ES-I3 (cell line): ENCODE measurements around the gene PHACTR3.

Experiments used
- H3K36me3 ChIP-seq: 2 replicates; pipeline ENCODE4 v1.6.1; 2013; ENCODE audit warnings: mild to moderate bottlenecking, low read length, control low read depth, moderate library complexity; ENCODE audit not compliant: insufficient read depth
- H3K4me1 ChIP-seq: 2 replicates; pipeline ENCODE4 v1.6.1; 2013; ENCODE audit warnings: mild to moderate bottlenecking, control low read depth, low read length; ENCODE audit not compliant: insufficient read depth
- H3K9ac ChIP-seq: 2 replicates; pipeline ENCODE4 v1.6.1; 2013; ENCODE audit warnings: low read depth, mild to moderate bottlenecking, low read length, moderate library complexity
- H3K9me3 ChIP-seq: 2 replicates; pipeline ENCODE4 v1.6.1; 2013; ENCODE audit warnings: mild to moderate bottlenecking, low read length, moderate library complexity; ENCODE audit not compliant: control insufficient read depth, insufficient read depth

PHACTR3 gene

GRCh38 chr20:59568509-59569024, 35.8 kb upstream of the PHACTR3 start:
- Histone ChIP-seq H3K9ac (no peak overlapping the region), H3K4me1 (no peaks in the 10 kb centered on the region), H3K36me3 (no peaks in the 10 kb centered on the region), H3K9me3 (no peaks in the 10 kb centered on the region)

GRCh38 chr20:59569305-59569704, 35.0 kb upstream of the PHACTR3 start:
- Histone ChIP-seq H3K36me3 (no peaks in the 10 kb centered on the region), H3K4me1 (no peaks in the 10 kb centered on the region), H3K9me3 (no peaks in the 10 kb centered on the region), H3K9ac (no peak overlapping the region)

- H3K9ac ChIP-seq, result no peak overlapping the region
- H3K36me3 ChIP-seq, result no peaks in the 10 kb centered on the region
- no peaks in the 10 kb centered on the region for H3K9me3 ChIP-seq
- H3K4me1 ChIP-seq, result no peaks in the 10 kb centered on the region
These were observed 33.2 kb upstream of the PHACTR3 start for GRCh38 chr20:59571151-59571550.

GRCh38 chr20:59571551-59572314, 32.6 kb upstream of the PHACTR3 start:
- Histone ChIP-seq H3K9me3 (no peaks in the 10 kb centered on the region), H3K4me1 (no peaks in the 10 kb centered on the region), H3K36me3 (no peaks in the 10 kb centered on the region), H3K9ac (peak overlapping the region; percentile 80)

GRCh38 chr20:59572515-59572914, 31.8 kb upstream of the PHACTR3 start:
- no peak overlapping the region for H3K9ac ChIP-seq
- no peaks in the 10 kb centered on the region for H3K9me3 ChIP-seq
- no peaks in the 10 kb centered on the region for H3K36me3 ChIP-seq
- H3K4me1 ChIP-seq, result no peaks in the 10 kb centered on the region

- Histone ChIP-seq H3K36me3 (no peaks in the 10 kb centered on the region), H3K4me1 (no peaks in the 10 kb centered on the region)
These were observed 30.5 kb upstream of the PHACTR3 start for GRCh38 chr20:59573837-59574236.

GRCh38 chr20:59574308-59574707, 30.0 kb upstream of the PHACTR3 start:
- no peaks in the 10 kb centered on the region for H3K36me3 ChIP-seq
- H3K4me1 ChIP-seq, result no peaks in the 10 kb centered on the region
- H3K9me3 ChIP-seq, result no peaks in the 10 kb centered on the region
- no peak overlapping the region for H3K9ac ChIP-seq

More at GRCh38 chr20:59573837-59574236, 30.5 kb upstream of the PHACTR3 start:
- H3K9ac ChIP-seq, result no peak overlapping the region
- no peaks in the 10 kb centered on the region for H3K9me3 ChIP-seq

- H3K36me3 ChIP-seq, result no peaks in the 10 kb centered on the region
- no peaks in the 10 kb centered on the region for H3K9me3 ChIP-seq
- no peaks in the 10 kb centered on the region for H3K4me1 ChIP-seq
- no peak overlapping the region for H3K9ac ChIP-seq
These were observed 29.1 kb upstream of the PHACTR3 start for GRCh38 chr20:59575216-59575615.

GRCh38 chr20:59575653-59576052, 28.7 kb upstream of the PHACTR3 start:
- Histone ChIP-seq H3K36me3 (no peaks in the 10 kb centered on the region), H3K4me1 (no peaks in the 10 kb centered on the region), H3K9me3 (no peaks in the 10 kb centered on the region), H3K9ac (no peak overlapping the region)

- Histone ChIP-seq H3K9ac (no peak overlapping the region; the same call in 1 of the 2 replicates), H3K4me1 (no peaks in the 10 kb centered on the region), H3K9me3 (no peaks in the 10 kb centered on the region), H3K36me3 (no peaks in the 10 kb centered on the region)
These were observed 28.0 kb upstream of the PHACTR3 start for GRCh38 chr20:59576216-59576953.

GRCh38 chr20:59577037-59577808, 27.1 kb upstream of the PHACTR3 start:
- Histone ChIP-seq H3K9me3 (no peaks in the 10 kb centered on the region), H3K4me1 (no peaks in the 10 kb centered on the region), H3K9ac (peak overlapping the region; percentile 24; the same call in 1 of the 2 replicates), H3K36me3 (no peaks in the 10 kb centered on the region)

- Histone ChIP-seq H3K9ac (peak overlapping the region; percentile 24; the same call in 1 of the 2 replicates), H3K9me3 (no peaks in the 10 kb centered on the region), H3K4me1 (no peaks in the 10 kb centered on the region), H3K36me3 (no peaks in the 10 kb centered on the region)
These were observed 26.4 kb upstream of the PHACTR3 start for GRCh38 chr20:59577809-59578435.

- H3K36me3 ChIP-seq, result no peaks in the 10 kb centered on the region
- no peak overlapping the region for H3K9ac ChIP-seq
- H3K4me1 ChIP-seq, result no peaks in the 10 kb centered on the region
- H3K9me3 ChIP-seq, result no peaks in the 10 kb centered on the region
These were observed 25.6 kb upstream of the PHACTR3 start for GRCh38 chr20:59578436-59579403.
